Endothelial cell of umbilical vein (primary cell): ENCODE results near the gene GBP5.

ENCODE experiments used
- TF ChIP-seq, protein P1 (sequence below): IDR thresholded peaks from 2 replicates; pipeline ENCODE4 v1.6.1; 2011; ENCODE audit not compliant: insufficient read depth, insufficient read length
- TF ChIP-seq, protein P2 (sequence below), 2 donors: IDR thresholded peaks; 1 replicate in 1 of 2; 2 replicates in 1 of 2; pipeline ENCODE4 v1.5.1; 2011; ENCODE audit warnings: low read length in 2 of 2, mild to moderate bottlenecking in 2 of 2, moderate library complexity in 2 of 2, control low read depth in 1 of 2, inconsistent platforms in 1 of 2, low read depth in 1 of 2; ENCODE audit not compliant: insufficient read depth in 1 of 2; ENCODE audit errors: extremely low read depth in 1 of 2

DNA sequence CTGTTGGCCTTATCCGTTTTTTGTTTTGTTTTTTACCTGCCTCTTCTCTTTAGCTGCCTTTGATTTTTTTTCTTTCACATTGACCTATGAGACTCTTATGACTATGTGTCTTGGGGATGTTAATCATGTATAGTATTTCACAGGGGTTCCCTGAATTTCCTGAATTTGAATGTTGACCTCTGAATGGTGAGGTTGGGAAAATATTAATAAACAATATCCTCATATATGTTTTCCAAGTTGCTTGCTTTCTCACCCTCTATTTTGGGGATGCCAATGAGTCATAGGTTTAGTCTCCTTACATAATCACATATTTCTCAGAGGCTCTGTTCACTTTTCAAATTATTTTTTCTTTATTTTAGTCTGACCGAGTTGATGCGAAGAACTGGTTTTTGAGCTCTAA, 29.6 kb downstream of the GBP5 start:
- TF ChIP-seq, protein P1, sequence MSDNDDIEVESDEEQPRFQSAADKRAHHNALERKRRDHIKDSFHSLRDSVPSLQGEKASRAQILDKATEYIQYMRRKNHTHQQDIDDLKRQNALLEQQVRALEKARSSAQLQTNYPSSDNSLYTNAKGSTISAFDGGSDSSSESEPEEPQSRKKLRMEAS: no peak
- TF ChIP-seq, protein P2, sequence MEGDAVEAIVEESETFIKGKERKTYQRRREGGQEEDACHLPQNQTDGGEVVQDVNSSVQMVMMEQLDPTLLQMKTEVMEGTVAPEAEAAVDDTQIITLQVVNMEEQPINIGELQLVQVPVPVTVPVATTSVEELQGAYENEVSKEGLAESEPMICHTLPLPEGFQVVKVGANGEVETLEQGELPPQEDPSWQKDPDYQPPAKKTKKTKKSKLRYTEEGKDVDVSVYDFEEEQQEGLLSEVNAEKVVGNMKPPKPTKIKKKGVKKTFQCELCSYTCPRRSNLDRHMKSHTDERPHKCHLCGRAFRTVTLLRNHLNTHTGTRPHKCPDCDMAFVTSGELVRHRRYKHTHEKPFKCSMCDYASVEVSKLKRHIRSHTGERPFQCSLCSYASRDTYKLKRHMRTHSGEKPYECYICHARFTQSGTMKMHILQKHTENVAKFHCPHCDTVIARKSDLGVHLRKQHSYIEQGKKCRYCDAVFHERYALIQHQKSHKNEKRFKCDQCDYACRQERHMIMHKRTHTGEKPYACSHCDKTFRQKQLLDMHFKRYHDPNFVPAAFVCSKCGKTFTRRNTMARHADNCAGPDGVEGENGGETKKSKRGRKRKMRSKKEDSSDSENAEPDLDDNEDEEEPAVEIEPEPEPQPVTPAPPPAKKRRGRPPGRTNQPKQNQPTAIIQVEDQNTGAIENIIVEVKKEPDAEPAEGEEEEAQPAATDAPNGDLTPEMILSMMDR (IDR thresholded peaks at IDR 0.05; ENCODE audit: extremely low read depth in 1 of 2, insufficient read depth in 1 of 2, low read depth in 1 of 2, low read length in 2 of 2): no peak
